ENCODE measurements around the gene ZCWPW1.

DNA sequence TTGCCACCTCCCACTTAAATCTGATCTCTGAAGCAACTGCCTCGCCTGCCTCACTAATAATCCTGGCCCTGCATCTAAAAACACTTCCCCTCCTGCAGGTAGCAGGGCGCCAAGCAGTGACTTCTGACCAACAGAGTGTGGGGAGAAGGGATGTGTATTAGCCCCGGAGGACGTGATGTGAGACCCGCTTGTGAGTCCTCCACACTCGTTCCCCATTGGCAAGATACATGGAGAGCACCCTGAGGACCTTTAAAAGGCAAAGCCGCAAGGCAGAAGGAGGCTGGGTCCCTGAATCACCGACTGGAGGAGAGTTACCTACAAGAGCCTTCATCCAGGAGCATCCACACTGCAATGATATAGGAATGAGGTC lies 61.3 kb downstream of the ZCWPW1 start:
- TF ChIP-seq CTCF (IDR thresholded peaks at IDR 0.05), result no peak
- no peak for TF ChIP-seq POLR2A (IDR thresholded peaks at IDR 0.05)

Data from testis (tissue), 2 donors.